OCI-LY7 (cell line): Measurements from ENCODE around the gene NUBP1.

Experiments
- CTCF ChIP-seq: fragments of 200-600 bp; sonication (generic); conservative IDR thresholded peaks from 2 replicates; pipeline ENCODE4 v1.5.1; 2014; ENCODE audit warnings: mild to moderate bottlenecking, antibody characterized with exemption, low read length, moderate library complexity, mixed read lengths
- EZH2phosphoT487 ChIP-seq: fragments of 200-600 bp; sonication (generic); IDR thresholded peaks from 2 replicates; pipeline ENCODE4 v1.6.1; 2018; ENCODE audit warnings: low read depth, borderline replicate concordance, mild to moderate bottlenecking, mixed run types, antibody characterized with exemption, low read length, moderate library complexity, mixed read lengths

- TF ChIP-seq CTCF (no peak), EZH2phosphoT487 (no peak)
Observed at GRCh38 chr16:10787304-10787703, 43.7 kb downstream of the NUBP1 start.
